Esophagus muscularis mucosa (tissue), 4 donors: ENCODE data around the gene ARHGAP4. TPM values are rescaled to one million over a fixed set of nuclear protein-coding genes. Genes with fewer than 3 reads are reported as not detected.

ENCODE experiments used
- DNase-seq: peaks from one replicate; pipeline ENCODE4 v3.0.0-alpha.2; 2017; ENCODE audit errors: extremely low spot score
- H3K27ac ChIP-seq, 4 donors: fragments of 200-600 bp; sonication (generic); replicated peaks in 1 of 4; 1 replicate in 3 of 4; 2 replicates in 1 of 4; pipeline ENCODE4 v1.5.1; 2016 to 2019; ENCODE audit warnings: mild to moderate bottlenecking in 1 of 4
- H3K27me3 ChIP-seq, 4 donors: fragments of 200-600 bp; sonication (generic); one replicate each; pipeline versions ENCODE4 v1.5.1 to v1.6.0; 2016 to 2019
- H3K36me3 ChIP-seq, 4 donors: fragments of 200-600 bp; sonication (generic); one replicate each; pipeline ENCODE4 v1.5.1; 2016 to 2019
- H3K4me1 ChIP-seq, 4 donors: fragments of 200-600 bp; sonication (generic); one replicate each; pipeline ENCODE4 v1.5.1; 2016 to 2019
- H3K4me3 ChIP-seq, 4 donors: fragments of 200-600 bp; sonication (generic); 1 replicate in 2 of 4; 2 replicates in 2 of 4; pipeline ENCODE4 v1.5.1; 2016 to 2019; ENCODE audit warnings: mild to moderate bottlenecking in 4 of 4, moderate library complexity in 1 of 4
- H3K9me3 ChIP-seq, 4 donors: fragments of 200-600 bp; sonication (generic); 1 replicate in 3 of 4; 2 replicates in 1 of 4; pipeline ENCODE4 v1.5.1; 2016 to 2019
- EP300 ChIP-seq: sonication (generic); formaldehyde crosslinking; IDR thresholded peaks from one replicate; pipeline ENCODE4 v1.6.1; 2017; ENCODE audit warnings: antibody characterized with exemption
- POLR2A ChIP-seq: fragments of 450-650 bp; IDR thresholded peaks from one replicate; pipeline ENCODE4 v1.6.1; 2017; ENCODE audit warnings: antibody characterized with exemption, moderate library complexity, mild to moderate bottlenecking, low read depth
- POLR2AphosphoS5 ChIP-seq, 2 donors: sonication (generic); formaldehyde crosslinking; IDR thresholded peaks; one replicate each; pipeline ENCODE4 v1.6.1; 2017; ENCODE audit warnings: antibody characterized with exemption in 2 of 2
- WGBS: methylation state at CpG from one replicate; pipeline ENCODE4 v1.1.5; 2018; 5-methylcytosine and 5-hydroxymethylcytosine counted together
- intact Hi-C: fragments of 100-400 bp; cut with DNase I; formaldehyde crosslinking; loops from one replicate; pipeline ENCODE4 v1.15.1; 2023
- total RNA-seq, 4 donors: library from RNA; depleted of rRNA; stranded (reverse); fragments of >200 nt; gene quantifications; one replicate each; pipeline versions ENCODE4 v1.1.0 to v1.2.1, GENCODE V29; 2016
- TF ChIP-seq, protein P1 (sequence below), 3 experiments: fragments of 200-600 bp in 2 of 3; fragments of 450-650 bp in 1 of 3; sonication (generic) in 2 of 3; IDR thresholded peaks; one replicate each; pipeline ENCODE4 v1.5.1; 2017 to 2019; ENCODE audit warnings: antibody characterized with exemption in 3 of 3, mild to moderate bottlenecking in 2 of 3, moderate library complexity in 1 of 3

The ARHGAP4 gene
- total RNA-seq, 4 donors from 2014 or later, result 15.9 to 22.4 (median 17.7) TPM

DNA sequence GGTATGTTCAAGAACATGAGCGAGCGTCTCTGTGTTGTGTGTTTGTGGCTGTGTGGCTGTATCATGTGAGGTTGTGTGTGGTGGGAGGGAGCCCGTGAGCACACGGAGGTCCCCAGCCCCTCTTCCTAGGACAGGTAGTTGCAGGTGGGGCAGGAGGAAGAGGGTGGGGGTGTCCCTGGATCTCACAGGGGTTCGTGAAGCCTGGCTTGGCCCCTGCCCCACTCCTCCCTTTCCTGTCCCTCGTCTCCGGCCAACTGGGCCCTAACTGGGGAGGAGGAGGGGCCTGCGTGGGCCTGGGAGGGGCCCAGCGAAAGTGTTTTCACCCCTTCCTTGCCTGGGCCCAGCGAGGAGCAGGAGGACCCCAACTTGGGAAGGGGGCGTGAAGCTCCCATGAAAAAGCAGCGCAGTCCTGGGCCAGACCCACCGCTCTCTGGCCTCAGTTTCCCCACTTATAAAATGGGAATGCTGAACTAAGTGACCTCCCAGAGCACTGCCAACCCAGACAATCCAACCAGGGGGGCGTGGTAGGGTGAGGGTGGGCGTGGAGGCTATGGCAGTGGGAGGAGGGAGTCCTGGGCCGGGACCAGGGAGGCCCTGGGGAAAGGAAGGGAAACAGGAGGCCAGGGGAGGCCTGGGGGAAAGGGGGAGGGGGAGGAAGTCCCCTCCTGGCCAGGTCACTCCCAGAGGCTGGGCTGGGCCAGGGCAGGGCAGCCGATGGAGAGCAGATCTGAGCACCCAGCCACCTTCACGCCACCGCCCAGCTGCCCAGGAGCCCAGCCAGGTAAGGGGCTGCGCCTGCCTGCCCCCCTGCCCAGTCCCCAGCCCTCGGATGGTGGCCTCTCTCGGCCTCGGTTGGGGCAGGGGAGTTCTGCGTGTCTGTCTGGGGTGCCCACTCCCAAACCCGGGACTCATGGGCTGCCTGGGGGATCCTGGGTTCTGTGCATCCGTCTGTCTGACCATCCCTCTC is 21.8 kb downstream of the ARHGAP4 start, which contains the start of gene AVPR2:
AVPR2 (plus strand) TSS at position 683 of the 967 bp plus-strand sequence. CDS start 473 bp downstream, outside the sequence.
- peaks cover 14 to 41% (median 34%) of the 10 kb centered on the region in 4 donors for H3K4me1 ChIP-seq
- no peak for TF ChIP-seq POLR2AphosphoS5 (IDR thresholded peaks at IDR 0.05)
- no peak for TF ChIP-seq EP300
- no peak for TF ChIP-seq POLR2A
- TF ChIP-seq, protein P1, sequence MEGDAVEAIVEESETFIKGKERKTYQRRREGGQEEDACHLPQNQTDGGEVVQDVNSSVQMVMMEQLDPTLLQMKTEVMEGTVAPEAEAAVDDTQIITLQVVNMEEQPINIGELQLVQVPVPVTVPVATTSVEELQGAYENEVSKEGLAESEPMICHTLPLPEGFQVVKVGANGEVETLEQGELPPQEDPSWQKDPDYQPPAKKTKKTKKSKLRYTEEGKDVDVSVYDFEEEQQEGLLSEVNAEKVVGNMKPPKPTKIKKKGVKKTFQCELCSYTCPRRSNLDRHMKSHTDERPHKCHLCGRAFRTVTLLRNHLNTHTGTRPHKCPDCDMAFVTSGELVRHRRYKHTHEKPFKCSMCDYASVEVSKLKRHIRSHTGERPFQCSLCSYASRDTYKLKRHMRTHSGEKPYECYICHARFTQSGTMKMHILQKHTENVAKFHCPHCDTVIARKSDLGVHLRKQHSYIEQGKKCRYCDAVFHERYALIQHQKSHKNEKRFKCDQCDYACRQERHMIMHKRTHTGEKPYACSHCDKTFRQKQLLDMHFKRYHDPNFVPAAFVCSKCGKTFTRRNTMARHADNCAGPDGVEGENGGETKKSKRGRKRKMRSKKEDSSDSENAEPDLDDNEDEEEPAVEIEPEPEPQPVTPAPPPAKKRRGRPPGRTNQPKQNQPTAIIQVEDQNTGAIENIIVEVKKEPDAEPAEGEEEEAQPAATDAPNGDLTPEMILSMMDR (IDR thresholded peaks at IDR 0.05), result no peak
- H3K9me3 ChIP-seq, result no peaks in the 10 kb centered on the region
- 50% methylated on average over 20 of the region's 26 CpGs for WGBS
- H3K4me3 ChIP-seq, result peak within 1 kb of the TSS; percentile 17 to 48 (median 30)
- peak within 1 kb of the TSS; percentile 17 to 41 (median 34) for H3K27ac ChIP-seq
- intact Hi-C loops, result no loop called here
- H3K27me3 ChIP-seq, result no peaks in the 10 kb centered on the region
- DNase-seq, result no peak
- no peaks in the 10 kb centered on the region for H3K36me3 ChIP-seq

DNA sequence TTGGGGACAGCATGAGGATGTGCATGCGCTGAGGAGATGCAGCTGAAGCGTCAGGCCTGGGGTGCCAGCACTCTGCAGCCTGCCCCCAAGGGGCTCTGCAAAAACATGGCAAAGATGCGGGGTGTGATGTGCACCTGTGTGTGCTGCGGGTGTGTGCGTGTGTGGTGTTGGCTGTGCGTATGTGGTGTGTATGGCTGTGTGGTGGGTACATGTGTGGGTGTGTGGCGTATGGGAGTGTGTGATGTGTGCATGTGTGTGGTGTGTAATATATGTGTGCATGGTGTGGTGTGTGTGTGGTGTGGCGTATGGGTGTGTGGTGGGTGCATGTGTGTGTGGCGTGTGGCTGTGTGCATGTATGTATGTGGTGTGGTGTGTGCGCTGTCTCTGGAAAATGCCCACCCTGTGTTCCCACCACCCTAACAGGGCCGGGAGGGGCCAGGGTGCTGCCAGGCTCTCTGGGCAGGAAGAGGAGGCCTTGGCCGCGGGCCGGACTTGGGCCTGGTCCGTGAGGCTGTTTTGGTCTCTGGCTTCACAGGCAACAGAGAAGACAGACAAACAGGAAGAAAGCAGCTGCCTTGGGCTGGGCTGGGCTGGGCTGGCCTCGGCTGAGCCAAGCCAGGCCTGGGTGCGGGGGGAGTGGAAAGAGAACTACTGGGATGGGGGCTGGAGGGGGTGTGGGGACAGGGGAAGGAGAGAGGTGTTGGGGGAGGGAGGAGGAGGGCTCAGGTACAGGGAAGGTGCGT is 22.7 kb downstream of the ARHGAP4 start:
- intact Hi-C loops, result no loop called here
- 49% methylated on average over 17 of the region's 18 CpGs for WGBS

DNA sequence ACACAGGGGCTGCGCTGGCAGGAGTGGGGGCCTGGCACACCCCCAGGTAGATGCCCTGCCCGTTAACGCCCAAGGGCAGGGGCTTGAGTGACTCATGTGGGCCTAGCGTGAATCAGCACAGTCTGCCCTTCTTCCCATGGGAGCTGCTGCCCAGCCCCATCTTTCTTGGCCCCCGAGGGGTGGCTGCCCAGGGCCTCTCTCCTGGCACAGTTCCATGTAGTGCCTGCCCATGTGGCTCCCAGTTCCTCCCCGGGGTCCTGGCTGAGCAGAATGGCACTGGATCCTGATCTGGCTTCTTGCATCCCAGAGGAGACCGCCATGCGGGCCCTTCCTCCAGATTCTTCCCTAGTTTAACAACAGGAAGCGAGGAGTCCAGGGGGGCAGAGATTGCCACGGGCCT is 23.7 kb downstream of the ARHGAP4 start:
- no peak overlapping the region for H3K4me3 ChIP-seq
- H3K36me3 ChIP-seq, result no peaks in the 10 kb centered on the region
- H3K4me1 ChIP-seq, result peaks cover 14 to 41% (median 34%) of the 10 kb centered on the region in 4 donors
- no peaks in the 10 kb centered on the region for H3K27me3 ChIP-seq
- no peak overlapping the region for H3K27ac ChIP-seq
- intact Hi-C loops, result no loop called here
- DNase-seq, result no peak
- H3K9me3 ChIP-seq, result no peaks in the 10 kb centered on the region
- TF ChIP-seq EP300, result no peak
- no peak for TF ChIP-seq POLR2AphosphoS5 (IDR thresholded peaks at IDR 0.05)
- TF ChIP-seq, protein P1 (IDR thresholded peaks at IDR 0.05), result no peak
- 64% methylated on average over 8 of the region's 10 CpGs for WGBS

More for the DNA sequence above, 22.7 kb downstream of the ARHGAP4 start:
- no peaks in the 10 kb centered on the region for H3K27me3 ChIP-seq
- H3K9me3 ChIP-seq, result no peaks in the 10 kb centered on the region
- H3K4me3 ChIP-seq, result no peak overlapping the region
- TF ChIP-seq, protein P1 (IDR thresholded peaks at IDR 0.05), result no peak
- TF ChIP-seq POLR2A, result no peak
- no peak for TF ChIP-seq EP300
- TF ChIP-seq POLR2AphosphoS5 (IDR thresholded peaks at IDR 0.05), result no peak
- no peaks in the 10 kb centered on the region for H3K36me3 ChIP-seq
- H3K4me1 ChIP-seq, result peaks cover 14 to 41% (median 34%) of the 10 kb centered on the region in 4 donors
- peak overlapping the region; percentile 17 to 41 (median 34) for H3K27ac ChIP-seq
- DNase-seq, result no peak

DNA sequence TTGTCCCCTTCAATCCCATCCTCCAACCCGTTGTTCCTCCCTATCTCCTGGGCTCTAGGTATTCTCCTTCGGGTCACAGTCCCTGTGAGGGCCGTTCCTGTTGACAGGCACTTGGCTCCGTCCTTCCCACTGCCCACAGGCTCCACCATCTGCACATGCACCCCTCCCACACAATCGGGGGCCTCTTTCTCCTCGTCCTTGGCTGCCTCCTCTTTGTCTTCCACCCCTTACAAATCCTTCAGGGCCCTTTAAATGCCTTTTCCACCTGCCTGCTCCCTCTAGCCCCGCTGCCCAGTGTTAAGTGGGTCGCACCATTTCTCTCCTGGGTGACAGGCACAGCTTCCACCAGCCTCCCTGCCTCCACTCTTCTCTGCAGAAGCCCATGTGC is 24.3 kb downstream of the ARHGAP4 start:
- H3K4me3 ChIP-seq, result no peak overlapping the region
- no peak overlapping the region for H3K27ac ChIP-seq
- no peak for DNase-seq
- 66% methylated on average over 8 of the region's 8 CpGs for WGBS
- H3K36me3 ChIP-seq, result no peaks in the 10 kb centered on the region
- no peaks in the 10 kb centered on the region for H3K27me3 ChIP-seq
- no peak for TF ChIP-seq EP300
- TF ChIP-seq POLR2A, result no peak
- TF ChIP-seq, protein P1 (IDR thresholded peaks at IDR 0.05), result no peak
- no peak for TF ChIP-seq POLR2AphosphoS5 (IDR thresholded peaks at IDR 0.05)
- no peaks in the 10 kb centered on the region for H3K9me3 ChIP-seq
- intact Hi-C loops, result no loop called here
- H3K4me1 ChIP-seq, result peaks cover 14 to 41% (median 34%) of the 10 kb centered on the region in 4 donors
